GM06990 (cell line): Measurements from ENCODE around the gene JAKMIP1.

Experiments
- DNase-seq: peaks from one replicate; pipeline ENCODE4 v3.0.0-alpha.2; 2011; ENCODE audit not compliant: insufficient read length; ENCODE audit errors: extremely low read depth
- H3K27me3 ChIP-seq: replicated peaks from 2 replicates; pipeline ENCODE4 v1.6.0; 2011; ENCODE audit warnings: low read length; ENCODE audit not compliant: control insufficient read depth, insufficient read depth
- H3K36me3 ChIP-seq: 2 replicates; pipeline ENCODE4 v1.5.1; 2011; ENCODE audit warnings: low read length; ENCODE audit not compliant: control insufficient read depth, insufficient read depth
- H3K4me3 ChIP-seq: replicated peaks from 2 replicates; pipeline ENCODE4 v1.5.1; 2011; ENCODE audit warnings: low read depth, mild to moderate bottlenecking, control low read depth, low read length
- TF ChIP-seq, protein P1 (sequence below): IDR thresholded peaks from 2 replicates; pipeline ENCODE4 v1.5.1; 2011; ENCODE audit warnings: low read length, control low read depth, mild to moderate bottlenecking, inconsistent platforms; ENCODE audit not compliant: insufficient read depth, poor library complexity, severe bottlenecking

Gene JAKMIP1

DNA sequence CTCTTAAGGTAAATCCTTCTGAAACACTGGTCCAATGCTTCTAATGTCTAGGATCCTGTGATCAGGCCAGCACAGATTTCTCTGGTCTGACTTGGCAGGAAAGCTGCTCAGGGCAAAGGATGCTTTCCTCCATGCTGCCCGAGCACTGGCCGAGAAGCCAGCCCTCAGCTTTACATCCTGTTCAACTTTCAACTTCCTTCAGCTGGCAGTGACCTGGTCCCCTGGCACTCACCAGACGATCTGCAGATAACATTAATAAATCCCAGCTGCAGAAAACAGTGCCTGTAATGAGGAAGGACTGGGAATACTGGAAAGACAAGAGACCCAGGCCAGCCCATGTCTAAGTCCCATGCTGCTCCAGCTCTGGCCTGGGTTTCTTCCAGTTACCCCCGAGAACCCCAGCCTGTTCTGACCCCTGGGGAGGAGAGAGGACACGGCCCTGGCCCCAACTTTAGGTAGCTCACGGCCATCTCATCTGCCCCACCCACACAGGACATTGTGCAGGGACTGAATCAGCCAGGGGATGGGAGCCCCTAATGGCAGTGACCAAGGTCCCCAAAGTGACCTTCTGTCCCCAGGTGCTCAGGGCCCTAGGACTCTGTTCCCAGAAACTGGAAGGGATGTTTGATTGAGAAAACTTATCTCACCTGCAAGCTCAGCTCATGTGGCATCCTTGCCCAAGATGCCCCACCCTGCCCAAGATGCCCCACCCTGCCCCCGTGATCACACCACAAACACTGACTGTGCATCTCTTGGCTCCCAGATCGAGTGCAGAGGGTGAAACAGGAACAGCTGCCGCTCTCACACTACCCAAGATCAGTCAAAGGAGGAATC lies 28.0 kb downstream of the JAKMIP1 start:
- DNase-seq, result no peak
- no peak overlapping the region for H3K4me3 ChIP-seq
- H3K27me3 ChIP-seq, result no peaks in the 10 kb centered on the region
- no peaks in the 10 kb centered on the region for H3K36me3 ChIP-seq
- TF ChIP-seq, protein P1, sequence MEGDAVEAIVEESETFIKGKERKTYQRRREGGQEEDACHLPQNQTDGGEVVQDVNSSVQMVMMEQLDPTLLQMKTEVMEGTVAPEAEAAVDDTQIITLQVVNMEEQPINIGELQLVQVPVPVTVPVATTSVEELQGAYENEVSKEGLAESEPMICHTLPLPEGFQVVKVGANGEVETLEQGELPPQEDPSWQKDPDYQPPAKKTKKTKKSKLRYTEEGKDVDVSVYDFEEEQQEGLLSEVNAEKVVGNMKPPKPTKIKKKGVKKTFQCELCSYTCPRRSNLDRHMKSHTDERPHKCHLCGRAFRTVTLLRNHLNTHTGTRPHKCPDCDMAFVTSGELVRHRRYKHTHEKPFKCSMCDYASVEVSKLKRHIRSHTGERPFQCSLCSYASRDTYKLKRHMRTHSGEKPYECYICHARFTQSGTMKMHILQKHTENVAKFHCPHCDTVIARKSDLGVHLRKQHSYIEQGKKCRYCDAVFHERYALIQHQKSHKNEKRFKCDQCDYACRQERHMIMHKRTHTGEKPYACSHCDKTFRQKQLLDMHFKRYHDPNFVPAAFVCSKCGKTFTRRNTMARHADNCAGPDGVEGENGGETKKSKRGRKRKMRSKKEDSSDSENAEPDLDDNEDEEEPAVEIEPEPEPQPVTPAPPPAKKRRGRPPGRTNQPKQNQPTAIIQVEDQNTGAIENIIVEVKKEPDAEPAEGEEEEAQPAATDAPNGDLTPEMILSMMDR, result no peak

DNA sequence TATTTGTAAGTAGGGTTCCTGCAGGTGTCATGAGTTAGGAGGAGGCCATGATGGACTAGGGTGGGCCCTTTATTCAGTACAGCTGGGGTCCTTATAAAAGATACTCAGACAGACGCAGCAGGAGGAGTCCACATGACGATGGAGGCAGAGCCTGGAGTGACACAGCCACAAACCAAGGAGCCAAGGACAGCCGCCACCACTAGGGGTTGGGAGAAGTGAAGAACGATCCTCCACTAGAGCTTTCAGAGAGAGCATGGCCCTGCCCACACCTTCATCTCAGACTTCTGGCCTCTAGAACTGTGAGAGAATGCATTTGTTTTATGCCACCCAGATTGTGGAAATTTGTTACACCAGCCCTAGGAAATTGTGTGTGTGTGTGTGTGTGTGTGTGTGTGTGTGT lies 31.1 kb downstream of the JAKMIP1 start:
- Histone ChIP-seq H3K27me3 (no peaks in the 10 kb centered on the region), H3K4me3 (no peak overlapping the region), H3K36me3 (no peaks in the 10 kb centered on the region)
- no peak for DNase-seq
- TF ChIP-seq, protein P1, result no peak

DNA sequence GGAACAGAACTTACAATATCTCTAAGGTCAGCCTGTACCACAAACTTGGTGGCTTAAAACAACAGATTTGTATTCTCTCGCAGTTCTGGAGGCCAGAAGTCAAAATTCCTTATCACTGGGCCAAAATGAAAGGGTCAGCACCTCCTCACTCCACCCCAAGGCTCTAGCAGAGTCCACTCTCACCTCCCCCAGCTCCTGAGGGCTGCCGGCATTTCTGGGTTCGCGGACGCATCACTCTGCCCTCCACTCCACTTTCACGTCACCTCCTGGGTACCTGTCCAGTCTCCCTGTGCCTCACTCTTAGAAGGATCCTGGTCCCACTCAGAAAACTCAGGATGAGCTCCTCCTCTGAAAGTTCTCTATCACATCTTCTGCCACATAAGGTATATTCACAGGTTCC lies 34.6 kb downstream of the JAKMIP1 start:
- TF ChIP-seq, protein P1, result no peak
- no peaks in the 10 kb centered on the region for H3K36me3 ChIP-seq
- no peaks in the 10 kb centered on the region for H3K27me3 ChIP-seq
- no peak overlapping the region for H3K4me3 ChIP-seq
- no peak for DNase-seq

DNA sequence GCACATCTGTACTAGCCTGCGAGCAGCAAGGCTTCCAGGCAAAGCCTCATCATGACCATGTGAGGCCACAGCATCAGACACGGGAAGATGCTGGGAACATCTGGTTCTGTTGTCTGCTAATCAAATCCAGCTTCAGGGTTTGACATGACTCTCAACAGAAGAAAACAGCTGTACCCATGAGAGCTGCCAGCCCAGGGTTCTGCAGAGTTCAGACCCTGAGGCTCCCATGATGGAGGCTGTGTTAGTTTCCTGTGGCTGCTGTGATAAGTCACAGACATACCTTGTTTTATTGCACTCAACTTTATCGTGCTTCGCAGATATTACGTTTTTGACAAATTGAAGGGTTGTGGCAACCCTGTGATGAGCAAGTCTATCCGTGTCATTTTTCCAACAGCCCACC lies 37.5 kb downstream of the JAKMIP1 start:
- no peak for DNase-seq
- Histone ChIP-seq H3K4me3 (no peak overlapping the region), H3K36me3 (no peaks in the 10 kb centered on the region), H3K27me3 (no peaks in the 10 kb centered on the region)
- TF ChIP-seq, protein P1, result no peak

DNA sequence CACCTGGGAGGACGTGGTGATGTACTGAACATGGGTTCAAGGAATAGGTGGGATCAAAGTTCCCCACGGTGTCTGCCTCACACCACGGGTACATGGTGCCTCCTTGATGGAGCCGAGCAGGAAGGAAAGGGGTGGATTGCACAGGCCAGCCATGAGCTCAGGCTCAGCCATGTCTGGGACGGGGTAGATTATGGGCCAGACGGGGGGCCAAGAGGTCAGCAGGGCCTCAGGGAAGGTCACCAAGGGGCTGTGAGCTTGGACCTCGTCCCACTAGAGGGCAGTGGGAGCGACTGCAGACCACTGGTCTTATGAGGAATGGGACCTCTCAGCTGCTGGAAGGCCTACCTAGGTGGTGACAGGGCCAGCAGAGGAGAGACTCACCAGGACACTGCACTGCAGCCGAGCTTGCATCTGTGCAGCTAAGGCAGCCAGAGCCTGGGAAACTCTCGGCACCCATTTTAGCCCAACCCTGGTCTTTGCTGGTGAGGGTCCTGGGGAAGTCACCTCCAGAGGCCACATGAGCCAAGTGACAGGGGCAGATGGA lies 38.4 kb downstream of the JAKMIP1 start:
- H3K4me3 ChIP-seq, result no peak overlapping the region
- TF ChIP-seq, protein P1, result no peak
- H3K36me3 ChIP-seq, result no peaks in the 10 kb centered on the region
- DNase-seq, result no peak
- H3K27me3 ChIP-seq, result no peaks in the 10 kb centered on the region
